Body of pancreas (tissue), 4 donors: ENCODE measurements around the gene ANXA3.

Source experiments
- POLR2A ChIP-seq, 3 donors: fragments of 450-650 bp; IDR thresholded peaks; one replicate each; pipeline ENCODE4 v1.6.1; 2016; ENCODE audit warnings: antibody characterized with exemption in 3 of 3, mild to moderate bottlenecking in 2 of 3
- TF ChIP-seq, protein P1 (sequence below), 7 experiments: fragments of 450-650 bp in 4 of 7; fragments of 200-600 bp in 3 of 7; sonication (generic) in 3 of 7; IDR thresholded peaks; one replicate each; pipeline ENCODE4 v1.5.1; 2016 to 2019; ENCODE audit warnings: antibody characterized with exemption in 7 of 7

DNA sequence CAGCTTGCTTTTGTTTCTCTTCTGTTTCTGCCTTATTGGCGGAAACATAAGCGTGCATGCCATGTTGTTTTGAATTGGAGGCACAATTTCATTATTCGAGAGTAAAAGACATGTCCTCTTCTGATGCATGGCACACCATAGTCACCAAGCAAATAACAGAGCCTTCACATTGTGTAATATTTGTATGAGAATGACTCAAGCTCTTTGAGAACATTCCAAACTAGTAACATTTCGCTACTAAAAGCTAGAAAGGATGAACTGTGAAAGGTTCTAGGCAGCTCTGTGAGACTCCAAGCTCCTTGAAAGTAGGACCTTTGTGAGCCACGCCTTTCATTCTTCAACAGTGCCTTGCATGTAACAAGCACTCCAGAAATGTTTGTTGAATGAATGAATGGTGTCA, 9.2 kb upstream of the ANXA3 start:
- TF ChIP-seq, protein P1, sequence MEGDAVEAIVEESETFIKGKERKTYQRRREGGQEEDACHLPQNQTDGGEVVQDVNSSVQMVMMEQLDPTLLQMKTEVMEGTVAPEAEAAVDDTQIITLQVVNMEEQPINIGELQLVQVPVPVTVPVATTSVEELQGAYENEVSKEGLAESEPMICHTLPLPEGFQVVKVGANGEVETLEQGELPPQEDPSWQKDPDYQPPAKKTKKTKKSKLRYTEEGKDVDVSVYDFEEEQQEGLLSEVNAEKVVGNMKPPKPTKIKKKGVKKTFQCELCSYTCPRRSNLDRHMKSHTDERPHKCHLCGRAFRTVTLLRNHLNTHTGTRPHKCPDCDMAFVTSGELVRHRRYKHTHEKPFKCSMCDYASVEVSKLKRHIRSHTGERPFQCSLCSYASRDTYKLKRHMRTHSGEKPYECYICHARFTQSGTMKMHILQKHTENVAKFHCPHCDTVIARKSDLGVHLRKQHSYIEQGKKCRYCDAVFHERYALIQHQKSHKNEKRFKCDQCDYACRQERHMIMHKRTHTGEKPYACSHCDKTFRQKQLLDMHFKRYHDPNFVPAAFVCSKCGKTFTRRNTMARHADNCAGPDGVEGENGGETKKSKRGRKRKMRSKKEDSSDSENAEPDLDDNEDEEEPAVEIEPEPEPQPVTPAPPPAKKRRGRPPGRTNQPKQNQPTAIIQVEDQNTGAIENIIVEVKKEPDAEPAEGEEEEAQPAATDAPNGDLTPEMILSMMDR (IDR thresholded peaks at IDR 0.05): no peak
- no peak for TF ChIP-seq POLR2A (IDR thresholded peaks at IDR 0.05)
